Stimulated activated CD4-positive, alpha-beta T cell treated with anti-CD3 and anti-CD28 coated beads, Interleukin-4, amount 100 ng/mL, for 48 hours (primary cell): ENCODE measurements around the gene ACACB.
A peak's percentile ranks its signal among the peaks of the same experiment; 100 is the strongest.

Experiments
- DNase-seq, 2 donors: peaks; one replicate each; pipeline ENCODE4 v3.0.0-alpha.2; 2020; ENCODE audit warnings: low read depth in 2 of 2

The ACACB gene

GRCh38 chr12:109115758-109116610, at the start of gene ACACB:
TSS of gene ACACB (plus strand) at chr12:109116587. CDS start at chr12:109139406, 22,819 bp downstream.
- DNase-seq: no peak

DNA sequence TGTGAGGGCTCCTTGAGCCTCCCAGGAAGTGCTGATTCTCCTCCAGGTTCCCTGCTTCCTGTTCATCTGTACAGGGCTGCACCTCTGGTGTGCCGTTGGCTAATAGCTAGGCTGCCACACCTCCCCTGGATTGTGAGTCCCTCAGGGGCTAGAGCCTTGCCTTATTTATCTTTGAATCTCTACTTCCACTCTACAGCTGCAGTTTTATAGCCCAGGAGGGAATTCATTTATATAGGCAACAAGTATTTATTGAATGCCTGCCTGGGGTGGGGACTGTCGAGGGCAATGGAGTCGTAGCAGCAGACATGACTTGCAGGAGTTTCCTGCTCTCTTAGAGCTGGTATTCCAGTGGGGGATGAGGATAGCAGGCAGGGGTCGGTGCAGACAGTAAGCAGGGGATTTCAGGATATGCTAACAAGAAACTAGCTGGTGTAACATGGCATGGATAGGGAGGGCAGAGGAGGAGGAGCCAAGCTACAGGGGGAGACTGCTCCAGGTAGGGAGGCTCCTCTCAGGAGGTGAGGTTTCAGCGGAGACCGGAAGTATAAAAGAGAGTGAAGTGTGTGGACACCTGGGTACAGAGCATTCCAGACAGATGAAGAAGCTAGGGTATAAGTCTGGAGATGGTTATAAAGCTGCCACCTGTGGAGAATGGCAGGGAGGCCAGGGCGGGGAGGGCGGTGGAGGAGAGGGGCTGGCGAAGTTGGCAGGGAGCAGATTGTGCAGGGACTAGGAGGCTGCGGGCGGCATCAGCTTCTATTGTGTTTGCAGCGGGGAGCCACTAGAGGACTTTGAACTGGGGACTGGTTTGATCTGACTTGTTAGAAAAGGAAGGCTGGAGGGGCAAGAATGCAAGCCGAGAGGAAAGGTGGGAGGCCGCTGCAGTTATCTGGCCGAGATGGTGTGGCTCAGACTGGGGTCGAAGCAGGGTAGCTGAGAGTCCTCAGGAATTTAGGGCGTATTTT, 46.8 kb upstream of the ACACB start:
- no peak for DNase-seq

DNA sequence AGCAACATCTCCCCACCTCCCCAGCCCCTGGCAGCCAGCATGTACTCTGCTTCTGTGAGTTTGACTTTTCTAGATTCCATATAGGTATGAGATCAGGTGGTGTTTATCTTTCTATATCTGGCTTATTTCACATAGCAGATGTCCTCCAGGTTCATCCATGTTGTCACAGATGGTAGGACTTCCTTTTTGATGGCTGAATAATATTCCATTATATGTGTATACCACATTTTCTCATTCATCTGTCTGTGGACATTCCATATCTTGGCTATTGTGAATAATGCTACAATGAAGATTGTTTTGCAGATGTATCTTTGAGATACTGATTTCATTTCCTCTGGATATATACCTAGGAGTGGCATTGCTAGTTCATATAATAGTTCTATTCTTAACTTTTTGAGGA, 41.5 kb upstream of the ACACB start:
- DNase-seq: no peak

GRCh38 chr12:109082751-109083150, 33.6 kb upstream of the ACACB start:
- DNase-seq: no peak

DNA sequence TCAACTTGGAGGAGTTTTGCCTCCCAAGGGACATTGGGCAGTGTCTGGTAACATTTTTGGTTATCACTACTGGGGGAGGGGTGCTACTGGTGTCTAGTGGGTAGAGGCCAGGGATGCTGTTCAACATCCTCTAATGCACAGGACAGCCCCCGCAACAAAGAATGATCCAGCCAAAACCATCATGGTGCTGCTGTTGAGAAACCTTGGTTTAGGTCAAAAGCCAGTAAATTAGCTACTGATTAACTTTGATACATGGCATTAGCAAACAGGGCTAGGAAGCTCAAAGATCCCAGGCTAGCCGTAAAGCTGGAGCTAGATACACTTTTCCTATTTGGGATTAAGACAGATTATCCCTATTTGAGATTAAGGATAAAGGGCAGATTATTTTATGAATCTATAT, 32.0 kb upstream of the ACACB start:
- DNase-seq: no peak

DNA sequence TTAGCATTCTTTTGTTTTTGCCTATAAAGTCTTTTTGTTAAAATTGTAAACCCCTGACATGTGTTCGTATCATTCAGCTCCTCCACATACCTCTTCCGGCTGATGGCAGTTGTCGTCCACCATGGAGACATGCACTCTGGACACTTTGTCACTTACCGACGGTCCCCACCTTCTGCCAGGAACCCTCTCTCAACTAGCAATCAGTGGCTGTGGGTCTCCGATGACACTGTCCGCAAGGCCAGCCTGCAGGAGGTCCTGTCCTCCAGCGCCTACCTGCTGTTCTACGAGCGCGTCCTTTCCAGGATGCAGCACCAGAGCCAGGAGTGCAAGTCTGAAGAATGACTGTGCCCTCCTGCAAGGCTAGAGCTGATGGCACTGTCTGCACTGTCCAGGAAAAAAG, 30.8 kb upstream of the ACACB start:
- no peak for DNase-seq

GRCh38 chr12:109087250-109087649, 29.1 kb upstream of the ACACB start:
- DNase-seq: no peak

GRCh38 chr12:109088818-109089217, 27.6 kb upstream of the ACACB start:
- no peak for DNase-seq

DNA sequence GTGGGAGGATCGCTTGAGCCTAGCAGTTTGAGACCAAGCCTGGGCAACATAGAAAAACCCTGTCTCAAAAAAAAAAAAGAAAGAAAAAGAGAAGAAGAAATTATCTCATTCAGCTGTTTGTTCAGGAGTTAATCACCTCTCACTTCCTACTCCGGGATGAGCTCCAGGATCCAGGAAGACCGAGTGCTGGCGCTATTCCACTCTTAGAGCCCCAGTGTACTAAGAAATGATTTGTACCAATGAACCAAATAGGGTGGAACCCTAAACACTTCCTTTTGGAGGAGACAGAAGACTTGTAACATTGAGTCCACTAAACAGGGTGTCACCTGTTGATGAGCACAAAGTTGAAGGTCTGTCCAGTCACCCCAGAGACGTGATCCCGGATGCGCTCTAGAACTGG, 26.7 kb upstream of the ACACB start:
- DNase-seq: no peak

GRCh38 chr12:109092497-109093021, 23.8 kb upstream of the ACACB start:
- DNase-seq: no peak

- peak; percentile 91 to 92 for DNase-seq
Measured at GRCh38 chr12:109093022-109093918, 23.1 kb upstream of the ACACB start, which contains the start of gene ALKBH2. TSS of gene ALKBH2 (minus strand) at chr12:109093472. CDS start at chr12:109092786, 686 bp downstream.

DNA sequence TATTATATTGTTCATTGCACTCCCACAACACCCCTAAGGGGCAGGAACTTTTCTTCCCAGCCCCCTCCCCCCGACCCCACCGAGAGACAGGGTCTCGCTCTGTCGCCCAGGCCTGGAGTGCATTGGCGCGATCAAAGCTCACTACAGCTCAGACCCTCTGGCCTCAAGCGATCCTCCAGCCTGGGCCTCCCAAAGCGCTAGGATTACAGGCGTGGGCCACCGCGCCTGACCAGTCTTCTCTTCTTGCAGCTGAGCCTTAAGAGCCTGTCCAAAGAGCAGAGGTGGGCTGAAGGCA, 19.3 kb upstream of the ACACB start:
- no peak for DNase-seq

- DNase-seq: peak; percentile 95 to 96
Measured at GRCh38 chr12:109097435-109098182, 18.8 kb upstream of the ACACB start, which contains the start of gene UNG. TSS of gene UNG (plus strand) at chr12:109097597. CDS start at chr12:109097680, 83 bp downstream.

- no peak for DNase-seq
Measured at GRCh38 chr12:109098183-109098604, 18.2 kb upstream of the ACACB start.

- DNase-seq: no peak
Measured at GRCh38 chr12:109098651-109099050, 17.7 kb upstream of the ACACB start.

DNA sequence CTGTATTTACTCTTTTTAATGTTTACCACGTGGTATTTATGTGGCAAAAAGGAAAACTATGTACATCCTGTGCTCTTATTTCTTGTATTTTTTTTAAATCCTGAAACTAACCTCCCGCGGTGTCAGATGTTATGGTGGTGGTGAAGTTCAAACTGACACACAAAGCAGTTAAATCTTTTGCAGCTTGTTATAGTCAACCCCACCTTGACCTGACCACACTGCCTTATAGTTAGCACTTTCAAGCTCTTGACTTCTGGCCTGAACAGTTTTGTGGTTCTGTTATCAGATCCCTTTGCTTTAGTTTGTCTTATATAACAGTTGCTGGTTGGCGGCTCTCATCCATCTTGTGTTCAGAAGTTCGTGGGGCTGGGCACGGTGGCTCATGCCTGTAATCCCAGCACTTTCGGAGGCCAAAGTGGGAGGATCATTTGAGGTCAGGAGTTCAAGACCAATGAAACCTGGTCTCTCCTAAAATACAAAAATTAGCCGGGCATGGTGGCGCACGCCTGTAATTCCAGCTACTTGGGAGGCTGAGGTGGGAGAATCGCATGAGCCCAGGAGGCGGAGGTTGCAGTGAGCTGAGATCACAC, 16.9 kb upstream of the ACACB start:
- no peak for DNase-seq

- no peak for DNase-seq
Measured at GRCh38 chr12:109100741-109101140, 15.6 kb upstream of the ACACB start.

DNA sequence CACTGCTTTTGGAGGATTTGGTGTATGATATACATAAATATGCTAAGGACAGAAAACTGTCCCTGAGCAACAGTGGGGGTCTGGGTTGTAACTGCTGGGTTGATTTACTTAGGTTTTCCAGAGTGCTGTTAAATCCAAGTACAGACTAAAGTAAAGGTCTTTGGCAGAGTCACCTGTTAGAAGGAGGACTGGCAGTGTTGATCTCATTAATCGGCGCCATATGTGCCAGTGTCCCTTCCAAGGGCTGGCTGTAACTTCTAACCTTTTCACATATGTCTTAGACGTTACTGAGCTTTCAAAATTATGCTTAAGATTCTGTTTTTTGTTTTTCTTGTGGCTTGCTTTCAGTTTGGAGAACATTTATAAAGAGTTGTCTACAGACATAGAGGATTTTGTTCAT, 13.9 kb upstream of the ACACB start:
- DNase-seq: no peak

DNA sequence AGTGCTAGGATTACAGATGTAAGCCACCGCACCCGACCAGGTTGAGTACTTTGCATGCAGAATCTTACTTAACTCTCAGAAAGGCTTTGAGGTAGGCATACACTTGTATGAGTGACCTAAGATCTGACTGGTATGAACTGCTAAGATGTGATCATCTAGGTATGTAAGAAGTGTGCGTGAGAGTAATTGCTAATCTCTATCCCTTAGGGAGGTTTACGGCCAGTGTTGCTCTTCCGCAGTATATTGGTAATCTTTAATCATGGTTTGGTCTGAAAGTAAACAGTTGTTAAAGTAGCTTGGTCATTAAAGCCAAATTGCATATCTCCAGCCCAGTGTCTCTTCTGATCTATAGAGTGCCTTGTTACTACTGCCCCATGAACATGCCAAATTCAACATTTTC, 11.2 kb upstream of the ACACB start:
- no peak for DNase-seq

GRCh38 chr12:109109746-109110350, 6.5 kb upstream of the ACACB start:
- DNase-seq: no peak
